Stimulated activated memory B cell treated with anti-CD40 and anti-IgM and Interleukin-4, amounts not matched to agents 10 μg/mL and 1 μg/mL and 100 μg/mL, for 72 hours (primary cell): ENCODE measurements around the gene NEDD9.

Source experiments
- ATAC-seq: fragments of 150-1000 bp; cut with Tn5 transposase; 2 replicates; pipeline ENCODE4 v1.10.0; 2021
- H3K27ac Mint-ChIP-seq: one replicate; pipeline ENCODE4 v1.8.0; 2022; ENCODE audit warnings: mild to moderate bottlenecking, mixed read lengths
- H3K27me3 Mint-ChIP-seq: one replicate; pipeline ENCODE4 v1.8.0; 2022; ENCODE audit warnings: mixed read lengths
- H3K36me3 Mint-ChIP-seq: one replicate; pipeline ENCODE4 v1.8.0; 2022; ENCODE audit warnings: mixed read lengths
- H3K4me1 Mint-ChIP-seq: one replicate; pipeline ENCODE4 v1.8.0; 2022; ENCODE audit warnings: mixed read lengths
- H3K4me3 Mint-ChIP-seq: one replicate; pipeline ENCODE4 v1.8.0; 2022; ENCODE audit warnings: mild to moderate bottlenecking, moderate library complexity, mixed read lengths
- H3K9me3 Mint-ChIP-seq: one replicate; pipeline ENCODE4 v1.8.0; 2022; ENCODE audit warnings: mixed read lengths

The NEDD9 gene

DNA sequence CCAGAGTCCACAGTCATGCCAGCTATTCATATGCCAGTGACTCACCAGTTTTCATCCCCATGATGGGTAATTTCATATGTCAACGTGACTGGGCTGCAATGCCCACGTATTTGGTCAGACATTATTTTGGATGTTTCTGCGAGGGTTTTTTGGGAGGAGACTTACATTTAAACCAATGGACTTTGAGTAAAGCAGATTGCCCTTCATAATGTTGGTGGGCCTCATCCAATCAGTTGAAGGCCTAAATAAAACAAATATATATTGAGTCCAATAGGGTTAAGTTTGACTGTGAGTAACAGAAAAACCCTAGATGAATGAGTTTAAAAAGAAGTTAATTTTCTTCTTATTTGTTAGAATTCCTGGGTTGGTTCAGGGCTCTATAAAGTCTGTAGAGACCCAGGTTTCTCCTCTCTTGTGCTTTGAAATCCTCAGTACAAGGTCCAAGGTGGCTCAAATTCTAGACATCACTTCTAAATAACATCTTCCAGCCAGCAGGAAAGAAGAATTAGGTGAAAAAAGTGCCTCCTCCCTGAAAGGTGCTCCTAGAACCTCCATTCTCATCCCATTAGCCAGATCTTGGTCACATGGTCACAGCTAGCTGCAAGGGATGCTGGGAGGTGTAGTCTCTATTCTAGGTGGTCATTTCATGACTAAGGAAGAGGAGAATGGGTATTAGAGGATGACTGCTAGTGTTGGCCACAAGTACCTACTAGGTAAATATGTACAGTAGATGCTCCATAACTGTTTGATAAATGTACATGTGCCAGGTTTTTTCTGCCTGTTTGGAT, 16.7 kb upstream of the NEDD9 start:
- H3K27ac Mint-ChIP-seq: no peak overlapping the region
- no peak overlapping the region for H3K4me3 Mint-ChIP-seq
- H3K4me1 Mint-ChIP-seq: peaks cover 15% of the 10 kb centered on the region
- H3K27me3 Mint-ChIP-seq: no peaks in the 10 kb centered on the region
- ATAC-seq: no peak
- no peaks in the 10 kb centered on the region for H3K9me3 Mint-ChIP-seq
- peaks cover 60% of the 10 kb centered on the region for H3K36me3 Mint-ChIP-seq

DNA sequence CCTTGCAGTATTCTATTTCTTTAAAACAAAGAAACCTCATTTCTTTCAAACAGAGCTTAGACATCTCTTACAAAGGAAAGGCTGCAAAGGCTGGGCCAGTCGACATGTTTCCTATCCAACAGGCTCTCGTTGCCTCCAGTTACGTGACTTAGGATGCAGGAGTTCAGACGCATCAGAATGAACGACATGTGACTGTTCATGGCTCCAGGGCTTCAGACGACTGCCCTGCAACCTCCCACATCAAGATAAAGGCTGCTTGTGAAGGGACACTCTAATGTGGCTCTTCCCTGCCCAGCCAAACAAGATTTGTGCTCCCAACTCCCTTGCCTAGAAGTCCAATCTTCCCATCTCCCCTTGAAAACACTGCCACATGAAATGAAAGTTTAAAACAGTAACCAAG, 14.3 kb upstream of the NEDD9 start:
- ATAC-seq: no peak
- Mint-ChIP-seq H3K9me3 (no peaks in the 10 kb centered on the region), H3K36me3 (peaks cover 77% of the 10 kb centered on the region), H3K27me3 (no peaks in the 10 kb centered on the region), H3K27ac (no peak overlapping the region), H3K4me1 (peaks cover 20% of the 10 kb centered on the region), H3K4me3 (no peak overlapping the region)

DNA sequence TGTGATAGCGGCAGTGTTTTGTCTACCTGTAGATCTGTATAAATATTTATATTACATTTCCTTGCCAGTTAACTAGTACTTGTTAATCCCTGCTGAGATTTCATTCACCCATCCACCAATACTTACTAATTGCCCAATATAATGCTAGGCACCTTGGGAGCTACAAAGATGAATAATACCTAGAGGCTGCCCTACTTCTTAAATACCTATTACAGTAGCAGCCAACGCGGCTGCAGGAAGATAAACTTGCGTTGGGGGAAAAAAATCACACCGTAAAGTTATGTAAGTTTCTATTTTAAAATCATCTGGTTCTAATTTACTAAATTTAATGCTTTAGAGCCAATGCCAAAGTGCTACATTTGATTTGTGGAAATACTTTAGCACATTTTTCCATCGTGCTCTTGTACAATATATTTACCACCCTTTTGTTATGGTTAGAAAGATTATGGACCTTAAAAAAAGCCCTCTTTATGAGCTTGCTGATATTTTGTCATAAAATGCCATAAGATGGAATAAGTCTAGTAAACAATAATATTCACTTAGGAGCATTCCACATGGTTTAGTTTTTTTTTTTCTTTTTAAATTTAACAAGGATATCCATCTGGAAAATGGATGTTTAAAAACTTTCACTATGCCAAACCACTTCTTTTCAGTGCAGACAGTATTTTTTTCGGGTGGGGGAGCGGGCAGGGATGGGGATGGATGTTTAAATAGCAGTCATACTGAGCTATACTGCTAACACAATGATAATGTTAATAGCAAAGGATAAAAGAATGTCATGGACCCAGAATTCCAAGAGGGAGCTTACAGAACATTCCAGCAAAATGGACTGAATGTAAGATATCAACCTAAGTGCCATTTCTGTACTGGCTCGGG, 13.2 kb upstream of the NEDD9 start:
- H3K4me1 Mint-ChIP-seq: peaks cover 19% of the 10 kb centered on the region
- peak overlapping the region; percentile 46 for H3K27ac Mint-ChIP-seq
- no peak overlapping the region for H3K4me3 Mint-ChIP-seq
- no peak for ATAC-seq
- H3K27me3 Mint-ChIP-seq: no peaks in the 10 kb centered on the region
- H3K9me3 Mint-ChIP-seq: no peaks in the 10 kb centered on the region
- H3K36me3 Mint-ChIP-seq: peaks cover 72% of the 10 kb centered on the region

DNA sequence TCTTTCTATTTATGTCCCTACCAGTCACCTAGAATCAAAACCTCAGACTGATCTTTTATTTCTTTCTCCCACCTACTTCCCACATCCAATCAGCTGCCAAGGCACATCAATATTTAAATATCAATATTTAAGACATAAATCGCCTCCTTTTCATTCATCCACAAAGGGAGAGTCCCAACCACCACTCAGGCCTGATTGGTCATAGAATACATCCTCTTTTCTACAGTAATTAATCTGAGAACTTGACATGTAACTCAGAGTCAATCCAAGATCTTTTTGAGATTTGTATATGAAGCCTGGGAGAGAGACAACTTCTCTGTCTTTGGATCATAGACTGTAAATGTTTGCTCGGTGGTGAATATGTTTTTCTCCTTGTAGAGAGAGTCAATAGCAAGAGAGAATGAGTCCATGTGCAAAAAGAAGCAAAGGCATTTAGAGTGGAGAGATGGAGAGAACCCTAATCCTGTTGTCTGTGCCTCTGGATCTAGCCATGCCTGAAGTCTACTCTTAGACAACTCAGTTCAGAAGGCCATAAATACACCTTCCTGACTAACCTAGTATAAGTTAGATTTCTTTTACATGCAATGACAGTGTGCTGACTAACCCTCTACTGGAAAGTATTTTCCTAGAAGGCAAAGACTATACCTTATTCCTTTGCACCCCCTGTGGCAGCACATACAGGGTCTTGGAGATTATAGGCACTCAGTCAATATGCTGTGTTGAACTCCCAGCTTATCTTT, 12.1 kb upstream of the NEDD9 start:
- Mint-ChIP-seq H3K9me3 (no peaks in the 10 kb centered on the region), H3K27me3 (no peaks in the 10 kb centered on the region), H3K27ac (peak overlapping the region; percentile 46), H3K36me3 (peaks cover 62% of the 10 kb centered on the region), H3K4me1 (peaks cover 19% of the 10 kb centered on the region), H3K4me3 (no peak overlapping the region)
- ATAC-seq: no peak

DNA sequence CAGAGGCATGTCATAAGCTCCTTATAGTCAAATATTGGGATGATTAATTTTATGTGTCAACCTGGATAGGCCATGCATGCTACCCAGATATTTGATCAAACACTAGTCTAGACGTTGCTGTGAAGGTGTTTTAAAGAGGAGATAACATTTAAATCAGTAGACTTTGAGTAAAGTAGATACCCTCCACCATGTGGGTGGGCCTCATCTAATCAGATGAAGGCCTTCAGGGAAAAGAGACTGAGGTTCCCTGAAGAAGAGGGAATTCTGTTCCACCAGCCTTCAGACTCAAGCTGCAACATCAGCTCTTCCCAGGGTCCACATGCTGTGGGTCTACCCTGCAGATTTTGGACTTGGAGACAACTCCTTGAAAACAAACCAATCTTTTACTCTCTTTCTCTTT, 11.4 kb upstream of the NEDD9 start:
- no peak for ATAC-seq
- peak overlapping the region; percentile 46 for H3K27ac Mint-ChIP-seq
- no peaks in the 10 kb centered on the region for H3K27me3 Mint-ChIP-seq
- H3K4me1 Mint-ChIP-seq: peaks cover 19% of the 10 kb centered on the region
- peaks cover 56% of the 10 kb centered on the region for H3K36me3 Mint-ChIP-seq
- H3K4me3 Mint-ChIP-seq: no peak overlapping the region
- H3K9me3 Mint-ChIP-seq: no peaks in the 10 kb centered on the region

DNA sequence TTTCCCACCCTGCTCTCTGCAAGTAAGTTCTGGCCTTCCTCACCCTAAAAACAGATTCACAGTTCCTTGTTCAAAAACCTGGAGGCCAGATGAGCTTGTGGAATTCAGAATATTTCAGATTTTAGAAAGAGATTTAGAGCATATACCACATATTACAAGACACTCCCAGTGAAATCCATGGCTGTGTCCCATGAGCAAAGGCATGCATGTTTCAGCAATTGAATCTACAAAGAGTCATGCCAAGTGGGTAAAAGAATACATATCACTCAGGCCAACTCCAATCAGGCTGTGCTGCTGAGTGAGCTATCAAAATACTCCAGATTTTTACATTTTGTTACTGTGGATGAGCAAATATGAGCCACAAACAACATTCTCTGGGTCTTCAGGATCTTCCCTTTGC, 10.2 kb upstream of the NEDD9 start:
- Mint-ChIP-seq H3K9me3 (no peaks in the 10 kb centered on the region), H3K27ac (peak overlapping the region; percentile 33), H3K36me3 (peaks cover 53% of the 10 kb centered on the region), H3K4me3 (no peak overlapping the region), H3K4me1 (peaks cover 25% of the 10 kb centered on the region), H3K27me3 (no peaks in the 10 kb centered on the region)
- no peak for ATAC-seq

DNA sequence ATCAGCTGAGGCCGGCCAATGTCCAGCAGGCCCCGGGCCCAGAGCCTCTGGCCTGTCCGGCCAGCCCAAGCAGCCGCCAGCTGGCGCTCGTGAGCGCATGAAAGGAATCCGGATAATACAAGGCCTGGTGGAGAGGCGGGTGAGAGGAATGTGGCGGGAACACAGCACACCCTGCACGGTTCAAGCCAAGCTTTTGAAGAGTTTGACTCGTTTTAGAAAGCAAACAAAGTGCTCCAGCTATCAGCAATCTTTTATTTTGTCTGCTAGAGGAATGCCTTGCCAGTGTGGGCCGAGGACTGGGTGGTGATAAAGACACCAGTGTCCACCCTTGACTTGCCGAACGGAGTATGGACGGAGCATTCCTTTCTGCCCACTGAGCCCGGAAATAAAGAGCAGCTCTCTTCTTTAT, 9.3 kb upstream of the NEDD9 start:
- Mint-ChIP-seq H3K27ac (no peak overlapping the region), H3K4me3 (no peak overlapping the region), H3K9me3 (peaks cover 2% of the 10 kb centered on the region), H3K27me3 (no peaks in the 10 kb centered on the region), H3K4me1 (peaks cover 32% of the 10 kb centered on the region), H3K36me3 (peaks cover 49% of the 10 kb centered on the region)
- no peak for ATAC-seq

DNA sequence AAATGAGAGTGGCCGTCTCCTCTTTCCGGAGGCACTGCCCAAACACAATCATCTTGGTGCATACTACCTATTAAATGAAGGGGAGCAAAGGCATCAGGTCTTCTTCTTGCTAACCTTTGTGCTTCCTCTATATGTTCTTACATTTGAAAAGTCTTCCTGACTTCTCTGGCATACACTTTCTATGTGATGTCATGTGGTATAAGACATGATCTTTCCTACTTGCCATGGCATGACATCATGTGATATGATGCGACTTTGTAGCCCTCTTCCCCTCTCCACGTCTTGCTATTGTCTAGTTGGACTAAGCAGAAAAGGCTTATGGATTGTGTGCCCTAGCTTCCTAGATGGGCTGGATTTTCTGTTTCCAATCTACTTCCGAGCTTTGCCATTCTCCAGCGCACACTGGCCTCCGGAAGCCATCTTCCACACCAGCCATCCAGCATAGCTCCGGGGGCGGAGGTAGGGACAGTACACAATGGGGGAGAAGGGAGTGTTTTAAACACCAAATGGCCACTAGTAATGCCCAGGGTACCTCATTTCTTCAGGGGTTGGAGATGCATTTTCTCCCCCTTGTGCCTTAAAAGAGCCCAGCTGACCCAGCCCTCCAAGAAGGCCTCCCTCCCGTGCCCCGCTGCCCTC, 8.8 kb upstream of the NEDD9 start:
- Mint-ChIP-seq H3K36me3 (peaks cover 50% of the 10 kb centered on the region), H3K27me3 (no peaks in the 10 kb centered on the region), H3K27ac (no peak overlapping the region), H3K4me3 (no peak overlapping the region), H3K4me1 (peaks cover 37% of the 10 kb centered on the region), H3K9me3 (peaks cover 2% of the 10 kb centered on the region)
- ATAC-seq: no peak

DNA sequence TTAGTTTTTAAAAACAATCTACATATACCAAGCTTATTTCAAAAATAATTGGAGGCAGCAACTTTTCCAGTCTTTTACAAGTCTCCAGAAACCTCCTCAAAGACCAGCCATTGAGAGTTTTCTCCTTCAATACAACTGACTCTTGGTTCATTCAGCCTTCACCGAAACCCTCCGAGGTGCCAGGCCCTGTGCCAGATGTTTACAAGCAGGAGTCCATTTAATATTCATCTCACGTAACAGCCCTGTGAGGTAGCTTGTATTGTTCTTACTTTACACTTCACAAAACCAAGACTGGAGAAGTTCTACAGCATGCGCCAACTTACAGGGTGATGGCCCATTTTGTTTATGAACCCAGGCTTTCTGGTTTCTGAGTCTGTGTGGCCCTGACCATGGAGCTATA, 5.5 kb upstream of the NEDD9 start:
- H3K27ac Mint-ChIP-seq: no peak overlapping the region
- H3K36me3 Mint-ChIP-seq: peaks cover 28% of the 10 kb centered on the region
- no peak overlapping the region for H3K4me3 Mint-ChIP-seq
- no peak for ATAC-seq
- peaks cover 34% of the 10 kb centered on the region for H3K4me1 Mint-ChIP-seq
- peaks cover 2% of the 10 kb centered on the region for H3K9me3 Mint-ChIP-seq
- no peaks in the 10 kb centered on the region for H3K27me3 Mint-ChIP-seq

DNA sequence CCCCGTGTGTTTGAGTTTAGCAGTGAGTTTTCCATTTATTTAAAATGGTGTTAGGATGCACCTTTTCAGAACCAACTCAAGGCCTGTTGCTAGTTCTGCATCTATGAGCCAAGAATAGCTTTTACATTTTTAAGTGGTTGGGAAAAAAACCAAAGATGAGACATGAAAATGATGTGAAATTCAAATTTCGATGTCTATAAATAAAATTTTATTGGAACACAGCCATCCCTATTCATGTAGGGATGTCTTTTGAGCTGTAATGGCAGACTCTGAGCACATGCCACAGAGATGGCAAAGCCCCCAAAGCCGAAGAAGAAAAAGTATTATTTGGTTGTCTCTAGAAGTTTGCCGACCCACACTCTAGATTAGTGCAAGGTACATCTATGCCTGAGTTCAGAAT, 5.0 kb upstream of the NEDD9 start:
- Mint-ChIP-seq H3K27me3 (no peaks in the 10 kb centered on the region), H3K36me3 (peaks cover 22% of the 10 kb centered on the region), H3K4me1 (peaks cover 38% of the 10 kb centered on the region), H3K27ac (peak overlapping the region; percentile 36), H3K9me3 (peaks cover 2% of the 10 kb centered on the region), H3K4me3 (no peak overlapping the region)
- no peak for ATAC-seq

DNA sequence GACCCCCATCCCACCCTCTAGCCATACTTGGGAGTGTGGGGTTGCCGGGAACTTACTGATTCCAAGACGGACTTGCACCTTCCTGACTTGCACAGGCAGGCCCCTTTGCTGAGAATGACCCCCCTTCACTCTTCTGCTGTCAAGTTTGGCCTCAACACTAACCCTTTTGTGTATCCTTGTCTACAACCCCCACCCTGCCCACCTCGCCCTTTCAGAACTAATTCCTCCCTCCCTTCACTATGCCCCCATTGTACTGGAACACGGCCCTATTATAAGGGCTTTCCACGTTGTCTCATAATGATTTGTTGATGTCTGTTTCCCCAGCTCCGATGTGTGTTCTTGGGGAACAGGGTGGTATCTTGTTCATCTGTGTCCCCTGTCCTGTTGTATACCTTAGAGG, 4.4 kb upstream of the NEDD9 start:
- Mint-ChIP-seq H3K9me3 (peaks cover 2% of the 10 kb centered on the region), H3K4me1 (peaks cover 43% of the 10 kb centered on the region), H3K27ac (peak overlapping the region; percentile 36), H3K4me3 (no peak overlapping the region), H3K36me3 (peaks cover 18% of the 10 kb centered on the region), H3K27me3 (no peaks in the 10 kb centered on the region)
- ATAC-seq: no peak

DNA sequence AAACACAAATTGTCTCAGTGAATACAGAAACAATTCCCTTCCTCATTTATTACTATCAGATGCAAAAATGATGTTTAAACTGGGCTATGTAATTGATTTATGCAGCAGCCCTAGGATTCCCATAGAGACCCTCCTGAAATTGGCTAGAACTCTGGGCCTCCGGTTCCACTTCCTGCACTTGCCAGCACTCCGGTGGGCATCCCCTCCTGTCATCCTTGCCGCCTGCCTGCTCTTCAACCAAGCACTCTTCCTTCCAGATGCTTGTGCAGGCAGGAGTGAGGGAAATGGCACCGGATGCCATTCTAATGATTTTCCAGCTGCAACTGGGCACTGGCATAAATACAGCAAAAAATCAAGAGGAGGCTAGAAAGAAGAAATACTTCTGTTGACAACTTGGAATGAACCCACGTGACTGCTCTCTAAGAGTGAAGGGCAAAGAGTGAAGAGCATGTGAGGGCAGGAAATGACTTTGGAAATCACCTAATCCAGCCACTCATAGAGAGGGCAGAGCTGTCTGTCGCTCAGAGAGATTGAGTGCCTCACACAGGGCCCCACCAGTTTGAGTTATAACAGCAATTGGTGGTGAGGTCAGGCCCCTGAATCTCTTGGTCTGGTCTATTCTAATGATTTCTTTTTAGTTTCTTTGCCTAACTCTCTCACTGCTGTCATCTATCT, 3.7 kb upstream of the NEDD9 start:
- Mint-ChIP-seq H3K4me1 (peaks cover 46% of the 10 kb centered on the region), H3K36me3 (peaks cover 14% of the 10 kb centered on the region), H3K27me3 (no peaks in the 10 kb centered on the region)

DNA sequence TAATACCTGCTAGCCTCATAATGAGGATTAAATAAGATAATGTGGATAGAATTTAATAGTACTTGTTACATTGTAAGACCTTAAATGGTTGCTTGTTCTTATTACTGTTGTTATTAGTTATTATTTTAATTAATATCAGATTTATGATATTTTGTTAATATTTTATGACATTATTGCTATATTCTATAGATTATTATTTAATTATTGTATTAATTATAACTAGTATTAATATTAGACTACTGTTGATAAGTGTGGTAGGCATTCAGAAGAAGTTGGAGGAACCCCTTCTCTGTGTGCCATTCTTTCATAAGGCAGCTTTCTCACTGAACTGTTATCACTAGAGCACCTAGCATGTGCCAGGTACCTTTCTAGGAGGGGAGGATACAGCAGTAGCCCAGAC, 2.6 kb upstream of the NEDD9 start:
- ATAC-seq: no peak
- H3K27ac Mint-ChIP-seq: peak overlapping the region; percentile 48
- no peak overlapping the region for H3K4me3 Mint-ChIP-seq
- H3K9me3 Mint-ChIP-seq: peaks cover 2% of the 10 kb centered on the region
- H3K27me3 Mint-ChIP-seq: no peaks in the 10 kb centered on the region
- H3K4me1 Mint-ChIP-seq: peaks cover 46% of the 10 kb centered on the region
- H3K36me3 Mint-ChIP-seq: peaks cover 12% of the 10 kb centered on the region

More for the DNA sequence above, 3.7 kb upstream of the NEDD9 start:
- H3K27ac Mint-ChIP-seq: peak overlapping the region; percentile 36
- peaks cover 2% of the 10 kb centered on the region for H3K9me3 Mint-ChIP-seq
- H3K4me3 Mint-ChIP-seq: no peak overlapping the region
- ATAC-seq: peak; percentile 49
